ENCODE results near the gene C4orf51. TPM values are rescaled to one million over a fixed set of nuclear protein-coding genes. Genes with fewer than 3 reads are reported as not detected.

C4orf51 gene
- total and polyA plus RNA-seq, 2 of the 13 experiments (the other 11 are each of a cell fraction or from before 2014, with no cell fraction given): not detected

GRCh38 chr4:145698507-145698906 lies 18.6 kb downstream of the C4orf51 start (continued):
- TF ChIP-seq ZNF251 (CRISPR knock-in tag; IDR thresholded peaks at IDR 0.05): no peak

- H3K36me3 ChIP-seq (replicated peaks in 1 of 2; ENCODE audit: control insufficient read depth in 1 of 2, insufficient read depth in 2 of 2, low read length in 2 of 2): no peaks in the 10 kb centered on the region
- intact Hi-C loops (cut with micrococcal nuclease; ENCODE audit: unreplicated experiment) (no loop called here), in situ Hi-C loops (cut with HindIII; ENCODE audit: extremely low pct_ligation_motif_present, low pct_unique_long_range_greater_than_20kb) (no loop called here)
- no peaks in the 10 kb centered on the region for H3K9me3 ChIP-seq (ENCODE audit: low read length)
- no peak overlapping the region for H3K4me2 ChIP-seq (ENCODE audit: low read depth, low read length)
- FAIRE-seq: no peak
- H2AFZ ChIP-seq (ENCODE audit: low read length): no peak overlapping the region
- BruUV-seq (replicated peaks): no TSS peak
- ATAC-seq: no peak
- CTCF ChIA-PET (ENCODE audit: low intra/inter-chr PET ratio, low total read pairs): no interaction called here
- H4K20me1 ChIP-seq (ENCODE audit: insufficient read depth, low read length): no peaks in the 10 kb centered on the region
- no peak overlapping the region for H3K4me3 ChIP-seq (replicated peaks in 1 of 3; ENCODE audit: insufficient read depth in 1 of 3, low read depth in 2 of 3, low read length in 3 of 3)
- no peaks in the 10 kb centered on the region for H3K79me2 ChIP-seq (ENCODE audit: insufficient read depth, low read length)
- DNase-seq (ENCODE audit: low spot score): no peak
- no peak overlapping the region for H3K9ac ChIP-seq (ENCODE audit: insufficient read depth, low read depth, low read length)
- WGBS (ENCODE audit: low lambda C conversion rate): 28% methylated on average over 4 of the region's 4 CpGs
- POLR2A ChIA-PET: no interaction called here
- H3K27ac ChIP-seq (ENCODE audit: extremely low read length, insufficient read depth, low read length): no peak overlapping the region
- H3K27me3 ChIP-seq (ENCODE audit: control insufficient read depth in 1 of 2, insufficient read depth in 2 of 2, low read length in 2 of 2): 0 out of 5 replicates have a peak, but pooled peaks cover 0 to 7% of the 10 kb centered on the region in 2 experiments
- H3K4me1 ChIP-seq (ENCODE audit: insufficient read depth, low read length): no peaks in the 10 kb centered on the region
- no peak for TF ChIP-seq ZNF329 (CRISPR knock-in tag; IDR thresholded peaks at IDR 0.05; ENCODE audit: low read depth)
- no peak for TF ChIP-seq ZNF274 (CRISPR knock-in tag; IDR thresholded peaks at IDR 0.05)
- no peak for TF ChIP-seq ZBTB38 (CRISPR knock-in tag; IDR thresholded peaks at IDR 0.05)
- TF ChIP-seq ARHGAP35 (CRISPR knock-in tag; IDR thresholded peaks at IDR 0.05; ENCODE audit: borderline replicate concordance): no peak
- TF ChIP-seq ZFYVE20 (CRISPR knock-in tag; IDR thresholded peaks at IDR 0.05; ENCODE audit: borderline replicate concordance, low read depth): no peak
- TF ChIP-seq, protein P1, sequence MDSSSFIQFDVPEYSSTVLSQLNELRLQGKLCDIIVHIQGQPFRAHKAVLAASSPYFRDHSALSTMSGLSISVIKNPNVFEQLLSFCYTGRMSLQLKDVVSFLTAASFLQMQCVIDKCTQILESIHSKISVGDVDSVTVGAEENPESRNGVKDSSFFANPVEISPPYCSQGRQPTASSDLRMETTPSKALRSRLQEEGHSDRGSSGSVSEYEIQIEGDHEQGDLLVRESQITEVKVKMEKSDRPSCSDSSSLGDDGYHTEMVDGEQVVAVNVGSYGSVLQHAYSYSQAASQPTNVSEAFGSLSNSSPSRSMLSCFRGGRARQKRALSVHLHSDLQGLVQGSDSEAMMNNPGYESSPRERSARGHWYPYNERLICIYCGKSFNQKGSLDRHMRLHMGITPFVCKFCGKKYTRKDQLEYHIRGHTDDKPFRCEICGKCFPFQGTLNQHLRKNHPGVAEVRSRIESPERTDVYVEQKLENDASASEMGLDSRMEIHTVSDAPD (CRISPR knock-in tag; IDR thresholded peaks at IDR 0.05): no peak
- no peak for TF ChIP-seq ZFP36L2 (CRISPR knock-in tag; IDR thresholded peaks at IDR 0.05)
- no peak for TF ChIP-seq ZNF674 (CRISPR knock-in tag; IDR thresholded peaks at IDR 0.05; ENCODE audit: low read depth)
- no peak for TF ChIP-seq CHD2 (IDR thresholded peaks at IDR 0.05; ENCODE audit: low read depth, low read length)
- no peak for TF ChIP-seq MIER2 (CRISPR knock-in tag; IDR thresholded peaks at IDR 0.05)
- no peak for TF ChIP-seq TFAP4 (IDR thresholded peaks at IDR 0.05; ENCODE audit: borderline replicate concordance, low read depth)
- TF ChIP-seq REST (IDR thresholded peaks at IDR 0.05; ENCODE audit: borderline replicate concordance in 1 of 2, low read depth in 1 of 2, low read length in 2 of 2): no peak
- no peak for TF ChIP-seq SAFB2 (CRISPR knock-in tag; IDR thresholded peaks at IDR 0.05; ENCODE audit: borderline replicate concordance, low read depth)
Observed at GRCh38 chr4:145703850-145704497, 24.0 kb downstream of the C4orf51 start.

Measured in HepG2 (cell line).